ENCODE data around the gene LRPPRC. TPM values are rescaled to one million over a fixed set of nuclear protein-coding genes. Genes with fewer than 3 reads are reported as not detected.

LRPPRC gene
- total and polyA plus RNA-seq, 9 of the 15 experiments (the other 6 are each of a cell fraction or from before 2014, with no cell fraction given), result 41.5 to 214 (median 138) TPM

- TF ChIP-seq ZNF263 (CRISPR knock-in tag; IDR thresholded peaks at IDR 0.05; ENCODE audit: borderline replicate concordance), result no peak
- no peak for TF ChIP-seq ZNF41 (CRISPR knock-in tag; conservative IDR thresholded peaks at IDR 0.05)
- TF ChIP-seq CEBPG (CRISPR knock-in tag; IDR thresholded peaks at IDR 0.05), result no peak
- TF ChIP-seq CEBPG (tag; conservative IDR thresholded peaks at IDR 0.05 in 1 of 2, IDR thresholded peaks at IDR 0.05 in 1 of 2), result no peak
- TF ChIP-seq ZNF408 (CRISPR knock-in tag; IDR thresholded peaks at IDR 0.05; ENCODE audit: low read depth), result no peak
Measured at GRCh38 chr2:43852196-43852730, 143.5 kb downstream of the LRPPRC start (continued).

GRCh38 chr2:43851011-43851980, 144.5 kb downstream of the LRPPRC start:
- Histone ChIP-seq H3K9ac (ENCODE audit: insufficient read depth in 1 of 2, low read depth in 2 of 2, low read length in 2 of 2) (peak overlapping the region in 1 of 2 experiments; percentile 17; a peak in 1 of 4 replicates), H3K9me3 (replicated peaks; ENCODE audit: control insufficient read depth, insufficient read depth, low read depth, low read length) (no peaks in the 10 kb centered on the region), H3K4me2 (ENCODE audit: insufficient read depth, low read length) (no peak overlapping the region), H2AFZ (ENCODE audit: low read depth, low read length) (no peak overlapping the region), H3K4me1 (replicated peaks in 1 of 2; ENCODE audit: control insufficient read depth in 2 of 2, insufficient read depth in 2 of 2, low read length in 2 of 2) (no peaks in the 10 kb centered on the region; a peak in 1 of 5 replicates), H3K9me1 (ENCODE audit: control insufficient read depth, insufficient read depth, low read length) (no peaks in the 10 kb centered on the region), H4K20me1 (replicated peaks; ENCODE audit: control insufficient read depth, insufficient read depth, low read length) (peaks cover 4% of the 10 kb centered on the region; the same call in 1 of the 2 replicates), H3K27me3 (ENCODE audit: control insufficient read depth in 2 of 2, insufficient read depth in 2 of 2, low read length in 2 of 2) (peaks cover 24 to 49% of the 10 kb centered on the region in 2 experiments), H3K4me3 (no peak overlapping the region), H3K27ac (ENCODE audit: extremely low read depth, low read depth, low read length) (no peak overlapping the region), H3K36me3 (ENCODE audit: control insufficient read depth, insufficient read depth, low read length) (no peaks in the 10 kb centered on the region), H3K79me2 (ENCODE audit: control insufficient read depth, insufficient read depth, low read length) (no peaks in the 10 kb centered on the region)
- intact Hi-C loops (cut with micrococcal nuclease), result no loop called here
- POLR2A ChIA-PET, result interaction anchor here (1.1 kb wide), 1 partner anchor 30 kb away, joined by 4 read pairs; no protein-coding TSS in a partner anchor
- WGBS (ENCODE audit: insufficient coverage, low coverage, missing lambda C conversion rate), result 4% methylated on average over 18 of the region's 20 CpGs
- DNase-seq (ENCODE audit: extremely low read depth in 1 of 4, low spot score in 3 of 4) (peak in 3 of 4 experiments; percentile 2 to 6 (median 4)), ATAC-seq (peak; percentile 27; the same call in 2 of the 3 replicates), FAIRE-seq (no peak)
- BruUV-seq (replicated peaks), result no TSS peak
- CTCF ChIA-PET (ENCODE audit: low intra/inter-chr PET ratio), result no interaction called here
- in situ Hi-C loops (cut with MboI), result no loop called here
- no peak for TF ChIP-seq SFPQ (IDR thresholded peaks at IDR 0.05; ENCODE audit: low read depth, low read length)
- TF ChIP-seq SETDB1 (IDR thresholded peaks at IDR 0.05; ENCODE audit: low read length), result no peak
- no peak for TF ChIP-seq POLR2AphosphoS2 (IDR thresholded peaks at IDR 0.05; ENCODE audit: low read length)
- TF ChIP-seq ZNF124 (CRISPR knock-in tag; IDR thresholded peaks at IDR 0.05), result no peak
- no peak for TF ChIP-seq ZFX (CRISPR knock-in tag; IDR thresholded peaks at IDR 0.05)
- no peak for TF ChIP-seq PCBP2 (IDR thresholded peaks at IDR 0.05; ENCODE audit: low read depth, low read length, poor library complexity, severe bottlenecking)
- no peak for TF ChIP-seq ZNF57 (CRISPR knock-in tag; IDR thresholded peaks at IDR 0.05)
- TF ChIP-seq HSF4 (CRISPR knock-in tag; IDR thresholded peaks at IDR 0.05; ENCODE audit: borderline replicate concordance), result no peak
- TF ChIP-seq NR1H2 (CRISPR knock-in tag; IDR thresholded peaks at IDR 0.05), result no peak
- no peak for TF ChIP-seq POLR2AphosphoS5 (IDR thresholded peaks at IDR 0.05; ENCODE audit: control insufficient read depth, insufficient read depth, low read depth, low read length)
- TF ChIP-seq ZSCAN29 (IDR thresholded peaks at IDR 0.05), result no peak

Data from K562 (cell line).